Spleen (tissue), 11 donors: Measurements from ENCODE around the gene CASTOR2. TPM values are rescaled to one million over a fixed set of nuclear protein-coding genes. Genes with fewer than 3 reads are reported as not detected.
"Not testable (repeated sequence)": the region's sequence is repeated elsewhere in the genome, so short reads cannot be mapped to it uniquely, and the experiment has no call there.

Source experiments
- DNase-seq: peaks from one replicate; pipeline ENCODE4 v3.0.0-alpha.2; 2020
- H3K27ac ChIP-seq, 8 donors: fragments of 200-600 bp; sonication (generic) in 7 of 8; 1 replicate in 4 of 8; 2 replicates in 4 of 8; pipeline versions ENCODE4 v1.5.0 to v1.8.0; 2016 to 2021; ENCODE audit warnings: inconsistent platforms in 4 of 8, mild to moderate bottlenecking in 4 of 8, moderate library complexity in 1 of 8
- H3K27me3 ChIP-seq, 7 donors: fragments of 200-600 bp; sonication (generic) in 6 of 7; replicated peaks in 1 of 7; 1 replicate in 4 of 7; 2 replicates in 3 of 7; pipeline versions ENCODE4 v1.5.0 to v1.8.0; 2016 to 2021; ENCODE audit warnings: inconsistent platforms in 3 of 7, mild to moderate bottlenecking in 1 of 7
- H3K36me3 ChIP-seq, 6 donors: fragments of 200-600 bp; sonication (generic) in 5 of 6; 1 replicate in 4 of 6; 2 replicates in 2 of 6; pipeline versions ENCODE4 v1.5.0 to v1.8.0; 2016 to 2021; ENCODE audit warnings: inconsistent platforms in 2 of 6
- H3K4me1 ChIP-seq, 6 donors: fragments of 200-600 bp; sonication (generic) in 5 of 6; 1 replicate in 3 of 6; 2 replicates in 3 of 6; pipeline versions ENCODE4 v1.5.0 to v1.8.0; 2016 to 2021; ENCODE audit warnings: inconsistent platforms in 3 of 6
- H3K4me3 ChIP-seq, 8 donors: fragments of 200-600 bp; sonication (generic) in 7 of 8; 1 replicate in 4 of 8; 2 replicates in 4 of 8; pipeline versions ENCODE4 v1.5.0 to v1.8.0; 2016 to 2021; ENCODE audit warnings: inconsistent platforms in 4 of 8, mild to moderate bottlenecking in 4 of 8, moderate library complexity in 2 of 8
- H3K9me3 ChIP-seq, 8 donors: fragments of 200-600 bp; sonication (generic) in 7 of 8; 1 replicate in 4 of 8; 2 replicates in 4 of 8; pipeline versions ENCODE4 v1.5.0 to v1.8.0; 2016 to 2021; ENCODE audit warnings: inconsistent platforms in 4 of 8
- CTCF ChIP-seq, 11 experiments: fragments of 200-600 bp in 7 of 11; fragments of 450-650 bp in 4 of 11; sonication (generic) in 4 of 11; IDR thresholded peaks in 8 of 11; conservative IDR thresholded peaks in 3 of 11; 1 replicate in 7 of 11; 2 replicates in 4 of 11; pipeline versions ENCODE4 v1.4.0 to v1.8.0; 2016 to 2021; ENCODE audit warnings: antibody characterized with exemption in 11 of 11, inconsistent platforms in 4 of 11, mild to moderate bottlenecking in 1 of 11
- POLR2A ChIP-seq, 3 donors: fragments of 450-650 bp; IDR thresholded peaks; one replicate each; pipeline ENCODE4 v1.5.1; 2017; ENCODE audit warnings: antibody characterized with exemption in 3 of 3, mild to moderate bottlenecking in 1 of 3
- POLR2AphosphoS5 ChIP-seq, 3 donors: sonication (generic); formaldehyde crosslinking; IDR thresholded peaks; one replicate each; pipeline ENCODE4 v1.5.1; 2017; ENCODE audit warnings: antibody characterized with exemption in 3 of 3
- WGBS, 5 donors: extraction: QIAGEN DNeasy Blood & Tissue Kit in 3 of 5; methylation state at CpG; one replicate each; pipeline versions ENCODE4 v1.1.5 to v1.1.7; 2013 to 2018; 5-methylcytosine and 5-hydroxymethylcytosine counted together
- intact Hi-C: fragments of 100-400 bp; cut with DNase I; formaldehyde crosslinking; loops from one replicate; pipeline ENCODE4 v1.15.0; 2023; ENCODE audit warnings: low total_unique reads
- polyA plus RNA-seq, 3 donors: library from polyadenylated mRNA; stranded (reverse); fragments of 200-250 nt; gene quantifications; one replicate each; pipeline ENCODE4 v1.2.1, GENCODE V29; 2013
- total RNA-seq, 7 donors: library from RNA; depleted of rRNA in 3 of 7; stranded (reverse); fragments of >200 nt in 3 of 7; fragmentation: NEBNext Ultra II Directional in 4 of 7; extraction: Animal tissue kit (Norgen Biotek cat#: 25700) in 4 of 7; gene quantifications; one replicate each; pipeline versions ENCODE4 v1.1.0 to v1.2.1, GENCODE V29; 2016 to 2021
- donor health status: healthy with polysubstance abuse.
- donor health status: DM: no; HTN: no; CAD: no; lungs with moderate emphysema.
- donor health status: DM: no; HTN: no; CAD: no.
- donor health status: Bipolar disorder and iron deficiency.
- donor health status: healthy.
- donor health status: DM: no; HTN: no; CAD: no.
- donor health status: DM: yes; HTN: yes; CAD: no.

The CASTOR2 gene
- total and polyA plus RNA-seq, 10 donors: 0.11 to 9.8 (median 5.6) TPM

GRCh38 chr7:74993121-74993520, 28.6 kb downstream of the CASTOR2 start:
- H3K27ac ChIP-seq: no peak overlapping the region
- H3K27me3 ChIP-seq: no peaks in the 10 kb centered on the region
- WGBS, 5 donors: 91 to 98% (median 96%) methylated on average over 4 of the region's 4 CpGs
- no peak overlapping the region for H3K4me3 ChIP-seq
- intact Hi-C loops: no loop called here
- H3K36me3 ChIP-seq: no peaks in the 10 kb centered on the region
- no peak for DNase-seq
- no peak for TF ChIP-seq CTCF (IDR thresholded peaks at IDR 0.05 in 8 of 11, conservative IDR thresholded peaks at IDR 0.05 in 3 of 11)
- no peak for TF ChIP-seq POLR2AphosphoS5 (IDR thresholded peaks at IDR 0.05)
- no peak for TF ChIP-seq POLR2A (IDR thresholded peaks at IDR 0.05)
- H3K9me3 ChIP-seq: no peaks in the 10 kb centered on the region
- H3K4me1 ChIP-seq: peaks cover 0 to 3% (median 0%) of the 10 kb centered on the region in 6 donors

- H3K4me3 ChIP-seq, intact Hi-C loops, H3K27ac ChIP-seq, H3K9me3 ChIP-seq, H3K36me3 ChIP-seq, H3K4me1 ChIP-seq, DNase-seq, H3K27me3 ChIP-seq: not testable (repeated sequence)
- WGBS, 5 donors: 85 to 89% (median 86%) methylated on average over 12 to 17 of the region's 17 CpGs
Observed at GRCh38 chr7:74994869-74995543, 30.5 kb downstream of the CASTOR2 start.

GRCh38 chr7:74996361-74996760, 31.9 kb downstream of the CASTOR2 start:
- H3K27me3 ChIP-seq, H3K36me3 ChIP-seq, H3K4me3 ChIP-seq, H3K4me1 ChIP-seq, H3K9me3 ChIP-seq, DNase-seq, intact Hi-C loops, H3K27ac ChIP-seq: not testable (repeated sequence)
- 88 to 95% (median 89%) methylated on average over 5 of the region's 5 CpGs for WGBS, 5 donors

- H3K27ac ChIP-seq: not testable (repeated sequence)
- 66 to 88% (median 75%) methylated on average over 7 to 8 of the region's 8 CpGs for WGBS, 5 donors
Observed at GRCh38 chr7:74997811-74998210, 33.3 kb downstream of the CASTOR2 start.

GRCh38 chr7:75001356-75001755, 36.9 kb downstream of the CASTOR2 start:
- DNase-seq, H3K27ac ChIP-seq, H3K4me3 ChIP-seq, intact Hi-C loops, H3K4me1 ChIP-seq, H3K36me3 ChIP-seq, H3K27me3 ChIP-seq, H3K9me3 ChIP-seq: not testable (repeated sequence)
- WGBS, 5 donors: 91 to 96% (median 93%) methylated on average over 8 of the region's 8 CpGs

More at GRCh38 chr7:74997811-74998210, 33.3 kb downstream of the CASTOR2 start:
- intact Hi-C loops, H3K36me3 ChIP-seq, H3K27me3 ChIP-seq, H3K4me1 ChIP-seq, DNase-seq, H3K9me3 ChIP-seq, H3K4me3 ChIP-seq: not testable (repeated sequence)

- no peak for TF ChIP-seq CTCF (IDR thresholded peaks at IDR 0.05 in 8 of 11, conservative IDR thresholded peaks at IDR 0.05 in 3 of 11)
- no peak for TF ChIP-seq POLR2AphosphoS5 (IDR thresholded peaks at IDR 0.05)
Observed at GRCh38 chr7:75010036-75010435, 45.5 kb downstream of the CASTOR2 start.

More at GRCh38 chr7:75010036-75010435, 45.5 kb downstream of the CASTOR2 start:
- Histone ChIP-seq H3K36me3 (peaks cover 0 to 9% (median 0%) of the 10 kb centered on the region in 6 donors), H3K27ac (no peak overlapping the region), H3K9me3 (no peaks in the 10 kb centered on the region), H3K4me3 (no peak overlapping the region), H3K27me3 (no peaks in the 10 kb centered on the region), H3K4me1 (no peaks in the 10 kb centered on the region)
- intact Hi-C loops: no loop called here
- DNase-seq: no peak
- WGBS, 5 donors: 78 to 96% (median 82%) methylated on average over 2 of the region's 2 CpGs
